ENCODE results near the gene ZNF746.

DNA sequence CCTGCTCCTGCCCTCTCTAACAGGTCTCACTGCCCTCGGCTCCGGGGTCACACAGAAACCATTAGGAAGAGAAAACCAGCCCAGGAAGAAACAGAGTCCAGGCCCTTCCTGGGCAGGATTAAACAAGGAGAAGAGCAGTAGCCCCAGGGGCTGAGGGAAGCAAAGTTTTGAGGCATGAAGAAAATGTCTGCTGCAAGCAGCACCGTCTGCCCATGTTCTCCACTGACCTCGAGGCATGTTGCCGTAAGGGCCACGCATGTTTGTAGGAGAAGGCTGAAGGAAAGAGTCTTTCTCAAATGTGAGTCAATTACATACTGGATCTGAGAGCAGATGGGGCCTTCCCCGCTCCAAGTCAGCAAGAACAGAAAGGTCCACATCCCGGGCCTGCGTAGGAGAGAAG lies 4.2 kb downstream of the ZNF746 start:
- TF ChIP-seq, protein P1, sequence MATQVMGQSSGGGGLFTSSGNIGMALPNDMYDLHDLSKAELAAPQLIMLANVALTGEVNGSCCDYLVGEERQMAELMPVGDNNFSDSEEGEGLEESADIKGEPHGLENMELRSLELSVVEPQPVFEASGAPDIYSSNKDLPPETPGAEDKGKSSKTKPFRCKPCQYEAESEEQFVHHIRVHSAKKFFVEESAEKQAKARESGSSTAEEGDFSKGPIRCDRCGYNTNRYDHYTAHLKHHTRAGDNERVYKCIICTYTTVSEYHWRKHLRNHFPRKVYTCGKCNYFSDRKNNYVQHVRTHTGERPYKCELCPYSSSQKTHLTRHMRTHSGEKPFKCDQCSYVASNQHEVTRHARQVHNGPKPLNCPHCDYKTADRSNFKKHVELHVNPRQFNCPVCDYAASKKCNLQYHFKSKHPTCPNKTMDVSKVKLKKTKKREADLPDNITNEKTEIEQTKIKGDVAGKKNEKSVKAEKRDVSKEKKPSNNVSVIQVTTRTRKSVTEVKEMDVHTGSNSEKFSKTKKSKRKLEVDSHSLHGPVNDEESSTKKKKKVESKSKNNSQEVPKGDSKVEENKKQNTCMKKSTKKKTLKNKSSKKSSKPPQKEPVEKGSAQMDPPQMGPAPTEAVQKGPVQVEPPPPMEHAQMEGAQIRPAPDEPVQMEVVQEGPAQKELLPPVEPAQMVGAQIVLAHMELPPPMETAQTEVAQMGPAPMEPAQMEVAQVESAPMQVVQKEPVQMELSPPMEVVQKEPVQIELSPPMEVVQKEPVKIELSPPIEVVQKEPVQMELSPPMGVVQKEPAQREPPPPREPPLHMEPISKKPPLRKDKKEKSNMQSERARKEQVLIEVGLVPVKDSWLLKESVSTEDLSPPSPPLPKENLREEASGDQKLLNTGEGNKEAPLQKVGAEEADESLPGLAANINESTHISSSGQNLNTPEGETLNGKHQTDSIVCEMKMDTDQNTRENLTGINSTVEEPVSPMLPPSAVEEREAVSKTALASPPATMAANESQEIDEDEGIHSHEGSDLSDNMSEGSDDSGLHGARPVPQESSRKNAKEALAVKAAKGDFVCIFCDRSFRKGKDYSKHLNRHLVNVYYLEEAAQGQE (IDR thresholded peaks at IDR 0.05; ENCODE audit: low read depth) = no peak
- TF ChIP-seq, protein P2, sequence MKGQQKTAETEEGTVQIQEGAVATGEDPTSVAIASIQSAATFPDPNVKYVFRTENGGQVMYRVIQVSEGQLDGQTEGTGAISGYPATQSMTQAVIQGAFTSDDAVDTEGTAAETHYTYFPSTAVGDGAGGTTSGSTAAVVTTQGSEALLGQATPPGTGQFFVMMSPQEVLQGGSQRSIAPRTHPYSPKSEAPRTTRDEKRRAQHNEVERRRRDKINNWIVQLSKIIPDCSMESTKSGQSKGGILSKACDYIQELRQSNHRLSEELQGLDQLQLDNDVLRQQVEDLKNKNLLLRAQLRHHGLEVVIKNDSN (IDR thresholded peaks at IDR 0.05) = no peak
- TF ChIP-seq TAF1 (IDR thresholded peaks at IDR 0.05; ENCODE audit: low read depth) = no peak
- no peak for TF ChIP-seq FOXM1 (IDR thresholded peaks at IDR 0.05; ENCODE audit: borderline replicate concordance, low read depth)
- no peak for TF ChIP-seq YY1 (IDR thresholded peaks at IDR 0.05; ENCODE audit: low read depth)
- TF ChIP-seq EP300 (IDR thresholded peaks at IDR 0.05; ENCODE audit: borderline replicate concordance) = no peak
- TF ChIP-seq CREB1 (IDR thresholded peaks at IDR 0.05; ENCODE audit: low read depth) = no peak
